IMR-90 (cell line): ENCODE results near the gene GIMAP8. TPM values are rescaled to one million over a fixed set of nuclear protein-coding genes. Genes with fewer than 3 reads are reported as not detected.
A peak's percentile ranks its signal among the peaks of the same experiment; 100 is the strongest.

ENCODE experiments used
- ATAC-seq: fragments of 200-7000 bp; cut with Tn5 transposase; 2 replicates; pipeline ENCODE4 v1.9.1; 2020; ENCODE audit warnings: low read depth, mild to moderate bottlenecking, moderate library complexity
- BruUV-seq: library from RNA; stranded (reverse); fragments of 400-500 nt; replicated peaks from 2 replicates; lab custom pipeline; 2021; lab: Mats Ljungman, UMichigan
- CTCF ChIA-PET: fragments of 300-600 bp; formaldehyde crosslinking; extraction: SDS; loops from one replicate; lab custom pipeline; 2021; ENCODE audit warnings: antibody characterized with exemption; lab: Yijun Ruan, JAX
- POLR2A ChIA-PET: fragments of 300-600 bp; sonication (Branson Sonifier 250); formaldehyde crosslinking; loops from one replicate; lab custom pipeline; 2022; ENCODE audit warnings: antibody characterized with exemption; ENCODE audit not compliant: unreplicated experiment; lab: Charles Lee
- DNase-seq: peaks from one replicate; pipeline ENCODE4 v3.0.0; 2013
- H2AFZ ChIP-seq: replicated peaks from 2 replicates; pipeline ENCODE3; 2013; ENCODE audit warnings: low read length, mild to moderate bottlenecking; ENCODE audit not compliant: poor library complexity
- H2AK5ac ChIP-seq: 2 replicates; pipeline ENCODE4 v1.6.1; 2013; ENCODE audit warnings: low read depth, low read length, inconsistent platforms
- H2AK9ac ChIP-seq: replicated peaks from 2 replicates; pipeline ENCODE3; 2013; ENCODE audit warnings: mild to moderate bottlenecking, low read depth, low read length, moderate library complexity; ENCODE audit not compliant: poor library complexity
- H2BK120ac ChIP-seq: 2 replicates; pipeline ENCODE4 v1.6.1; 2013; ENCODE audit warnings: low read depth, low read length, inconsistent platforms
- H2BK15ac ChIP-seq: 3 replicates; pipeline ENCODE4 v1.6.1; 2013; ENCODE audit warnings: low read depth, low read length, inconsistent platforms
- H2BK20ac ChIP-seq: 2 replicates; pipeline ENCODE4 v1.6.1; 2013; ENCODE audit warnings: low read depth, mild to moderate bottlenecking, inconsistent platforms, low read length, moderate library complexity
- H2BK5ac ChIP-seq: 2 replicates; pipeline ENCODE4 v1.6.1; 2013; ENCODE audit warnings: mild to moderate bottlenecking, low read depth, low read length, inconsistent platforms; ENCODE audit not compliant: poor library complexity, severe bottlenecking
- H3K14ac ChIP-seq: replicated peaks from 2 replicates; pipeline ENCODE4 v1.6.1; 2013; ENCODE audit warnings: low read depth, low read length, inconsistent platforms
- H3K18ac ChIP-seq: 2 replicates; pipeline ENCODE4 v1.6.1; 2013; ENCODE audit warnings: low read depth, low read length, control low read depth
- H3K23ac ChIP-seq: 2 replicates; pipeline ENCODE4 v1.6.1; 2013; ENCODE audit warnings: low read depth, low read length, inconsistent platforms
- H3K27ac ChIP-seq: 2 replicates; pipeline ENCODE4 v1.5.1; 2013; ENCODE audit warnings: mild to moderate bottlenecking, control low read depth, low read length; ENCODE audit not compliant: insufficient read depth
- H3K27me3 ChIP-seq: 2 replicates; pipeline ENCODE4 v1.6.1; 2013; ENCODE audit warnings: low read length; ENCODE audit not compliant: control insufficient read depth, insufficient read depth
- H3K36me3 ChIP-seq: 2 replicates; pipeline ENCODE4 v1.6.1; 2013; ENCODE audit warnings: low read length, mixed read lengths; ENCODE audit not compliant: control insufficient read depth, insufficient read depth
- H3K4ac ChIP-seq: 2 replicates; pipeline ENCODE4 v1.6.1; 2013; ENCODE audit warnings: low read depth, low read length, inconsistent platforms
- H3K4me1 ChIP-seq: 2 replicates; pipeline ENCODE4 v1.6.1; 2013; ENCODE audit warnings: low read length, mixed read lengths; ENCODE audit not compliant: control insufficient read depth, insufficient read depth
- H3K4me2 ChIP-seq: 2 replicates; pipeline ENCODE4 v1.6.1; 2013; ENCODE audit warnings: low read depth, mild to moderate bottlenecking, control low read depth, low read length, moderate library complexity
- H3K4me3 ChIP-seq: 2 replicates; pipeline ENCODE4 v1.5.1; 2013; ENCODE audit warnings: low read depth, mild to moderate bottlenecking, control low read depth, low read length, moderate library complexity; ENCODE audit not compliant: insufficient read depth
- H3K56ac ChIP-seq: 2 replicates; pipeline ENCODE4 v1.6.1; 2013; ENCODE audit warnings: low read length, inconsistent platforms; ENCODE audit not compliant: insufficient read depth; ENCODE audit errors: extremely low read depth
- H3K79me1 ChIP-seq, 2 experiments: 2 replicates each; pipeline ENCODE4 v1.6.1; 2013; ENCODE audit warnings: low read length in 2 of 2, inconsistent platforms in 1 of 2, low read depth in 1 of 2
- H3K9ac ChIP-seq: 2 replicates; pipeline ENCODE4 v1.6.1; 2013; ENCODE audit warnings: low read depth, low read length, control low read depth
- H3K9me1 ChIP-seq: 2 replicates; pipeline ENCODE4 v1.6.1; 2013; ENCODE audit warnings: low read length, inconsistent platforms; ENCODE audit not compliant: insufficient read depth
- H3K9me3 ChIP-seq: 2 replicates; pipeline ENCODE4 v1.6.1; 2013; ENCODE audit warnings: low read length; ENCODE audit not compliant: control insufficient read depth, insufficient read depth
- H4K20me1 ChIP-seq: 2 replicates; pipeline ENCODE4 v1.6.1; 2013; ENCODE audit warnings: low read length, inconsistent platforms; ENCODE audit not compliant: insufficient read depth
- H4K5ac ChIP-seq: 2 replicates; pipeline ENCODE4 v1.6.1; 2013; ENCODE audit warnings: mild to moderate bottlenecking, low read depth, low read length, control low read depth
- H4K8ac ChIP-seq, 2 experiments: 2 replicates each; pipeline ENCODE4 v1.6.1; 2013; ENCODE audit warnings: low read depth in 2 of 2, low read length in 2 of 2, control low read depth in 1 of 2, inconsistent platforms in 1 of 2
- H4K91ac ChIP-seq: 2 replicates; pipeline ENCODE4 v1.6.1; 2013; ENCODE audit warnings: low read depth, low read length, inconsistent platforms; ENCODE audit not compliant: insufficient read depth
- FOS ChIP-seq: fragments of 150-350 bp; IDR thresholded peaks from 2 replicates; pipeline ENCODE4 v1.6.1; 2016; ENCODE audit warnings: low read depth, low read length
- MAFK ChIP-seq: IDR thresholded peaks from 2 replicates; pipeline ENCODE4 v1.6.1; 2012; ENCODE audit warnings: low read depth, low read length, improper control_type of control experiment
- MXI1 ChIP-seq: IDR thresholded peaks from 2 replicates; pipeline ENCODE4 v1.6.1; 2012; ENCODE audit warnings: low read depth, mild to moderate bottlenecking, low read length, moderate library complexity, borderline replicate concordance
- RCOR1 ChIP-seq: IDR thresholded peaks from 2 replicates; pipeline ENCODE4 v1.6.1; 2012; ENCODE audit warnings: mild to moderate bottlenecking, low read length, improper control_type of control experiment; ENCODE audit not compliant: insufficient replicate concordance
- SMC3 ChIP-seq: fragments of 150-350 bp; IDR thresholded peaks from 2 replicates; pipeline ENCODE4 v1.6.1; 2016; ENCODE audit warnings: low read depth, mild to moderate bottlenecking, antibody characterized with exemption, low read length, moderate library complexity
- WGBS, 2 experiments: methylation state at CpG; one replicate each; pipeline versions ENCODE4 v1.1.5 to v1.1.7; 2013; ENCODE audit warnings: missing lambda C conversion rate in 2 of 2; ENCODE audit not compliant: insufficient read length in 1 of 2; ENCODE audit errors: extremely low coverage in 2 of 2; 5-methylcytosine and 5-hydroxymethylcytosine counted together
- dilution Hi-C: fragments of 300-500 bp; cut with HindIII; formaldehyde crosslinking; loops from one replicate; pipeline ENCODE4 v1.14.3; 2018; ENCODE audit warnings: low sequenced_read_pairs; ENCODE audit not compliant: unreplicated experiment
- in situ Hi-C: fragments of 300-500 bp; cut with MboI; formaldehyde crosslinking; loops from 3 replicates; pipeline ENCODE4 v1.14.3; 2019; ENCODE audit warnings: low sequenced_read_pairs, inconsistent platforms, mixed read lengths
- intact Hi-C: fragments of 100-400 bp; cut with micrococcal nuclease; formaldehyde crosslinking; loops from 2 replicates; pipeline ENCODE4 v1.10.0; 2022
- polyA plus RNA-seq, 3 experiments: library from polyadenylated mRNA; depleted of rRNA; stranded (reverse); fragments of >200 nt; gene quantifications; 2 replicates each; pipeline ENCODE4 v1.2.3, GENCODE V29; 2012; ENCODE audit warnings: low replicate concordance in 1 of 3
- total RNA-seq: library from RNA; depleted of rRNA; stranded (reverse); fragments of >200 nt; gene quantifications from 2 replicates; pipeline ENCODE4 v1.2.3, GENCODE V29; 2012

Gene GIMAP8
- total and polyA plus RNA-seq, 2 of the 4 experiments (the other 2 are of a cell fraction) = not detected

GRCh38 chr7:150403376-150404171, 46.9 kb upstream of the GIMAP8 start:
- Histone ChIP-seq H2AFZ (no peak overlapping the region), H4K8ac (no peak overlapping the region; a peak in 2 of 4 replicates), H2AK5ac (no peak overlapping the region; the same call in 1 of the 2 replicates), H3K9me3 (no peaks in the 10 kb centered on the region), H3K23ac (peak overlapping the region; percentile 21; the same call in 1 of the 2 replicates), H3K9ac (no peak overlapping the region), H3K56ac (no peak overlapping the region), H2BK5ac (no peak overlapping the region), H2BK15ac (no peak overlapping the region), H3K79me1 (peaks cover 0 to 31% of the 10 kb centered on the region in 2 experiments; a peak in 3 of 4 replicates), H3K4me3 (no peak overlapping the region), H4K5ac (no peak overlapping the region), H2BK20ac (no peak overlapping the region), H3K18ac (no peak overlapping the region), H2AK9ac (peak overlapping the region; percentile 33), H3K27me3 (no peaks in the 10 kb centered on the region), H3K4me2 (no peak overlapping the region), H4K20me1 (no peaks in the 10 kb centered on the region), H3K36me3 (peaks cover 3% of the 10 kb centered on the region; the same call in 1 of the 2 replicates), H3K4me1 (peaks cover 25% of the 10 kb centered on the region), H3K14ac (no peak overlapping the region), H3K4ac (peak overlapping the region; percentile 87; the same call in 1 of the 2 replicates), H3K27ac (no peak overlapping the region), H4K91ac (peak overlapping the region; percentile 62), H3K9me1 (peaks cover 20% of the 10 kb centered on the region), H2BK120ac (no peak overlapping the region)
- no TSS peak for BruUV-seq
- no peak for TF ChIP-seq MXI1
- TF ChIP-seq MAFK = no peak
- no peak for TF ChIP-seq FOS
- no peak for TF ChIP-seq SMC3
- no peak for TF ChIP-seq RCOR1
- dilution Hi-C loops (no loop called here), in situ Hi-C loops (loop anchor here (25.0 kb wide), 2 partner anchors 541 to 584 kb away; partner anchors contain the start of genes ATP6V0E2, KCNH2 and NOS3), intact Hi-C loops (no loop called here)
- no peak for DNase-seq
- POLR2A ChIA-PET = no interaction called here
- 100% methylated on average over 1 of the region's 13 CpGs; no CpG with 5 or more reads in 1 of the 2 experiments for WGBS, 2 experiments
- no peak for ATAC-seq
- CTCF ChIA-PET = interaction anchor here (0.5 to 1.4 kb wide), 3 partner anchors 26 to 649 kb away, joined by 3 read pairs; no protein-coding TSS in a partner anchor
